Caki2 (cell line): Measurements from ENCODE around the gene SLAMF9. TPM values are rescaled to one million over a fixed set of nuclear protein-coding genes. Genes with fewer than 3 reads are reported as not detected.

ENCODE experiments used
- DNase-seq: peaks from one replicate; pipeline ENCODE4 v3.0.0-alpha.2; 2015; ENCODE audit warnings: low read depth
- in situ Hi-C: cut with HindIII; loops from 2 replicates; pipeline ENCODE4 v1.10.0; 2016; ENCODE audit warnings: low sequenced_read_pairs, low pct_unique_long_range_greater_than_20kb, mixed read lengths
- total RNA-seq: library from RNA; depleted of rRNA; stranded (reverse); fragments of >200 nt; shearing (Covaris generic); gene quantifications from 2 replicates; pipeline ENCODE4 v1.2.3, GENCODE V29; 2014; ENCODE audit warnings: low replicate concordance

The SLAMF9 gene
- total RNA-seq, 1 experiment from 2014 or later, result not detected

GRCh38 chr1:159952932-159953331 is 1.1 kb downstream of the SLAMF9 start:
- DNase-seq, result no peak
- in situ Hi-C loops, result no loop called here

- DNase-seq, result no peak
- in situ Hi-C loops, result no loop called here
These were observed 2.5 kb downstream of the SLAMF9 start for GRCh38 chr1:159951551-159951950.

- DNase-seq, result no peak
- in situ Hi-C loops, result no loop called here
These were observed 3.0 kb downstream of the SLAMF9 start for GRCh38 chr1:159951016-159951415.

GRCh38 chr1:159949981-159950381 is 4.1 kb downstream of the SLAMF9 start:
- no peak for DNase-seq
- in situ Hi-C loops, result no loop called here

GRCh38 chr1:159949123-159949522 is 4.9 kb downstream of the SLAMF9 start:
- in situ Hi-C loops, result no loop called here
- DNase-seq, result no peak

GRCh38 chr1:159947942-159948341 is 6.1 kb downstream of the SLAMF9 start:
- in situ Hi-C loops, result no loop called here
- DNase-seq, result no peak

GRCh38 chr1:159946242-159947187 is 7.5 kb downstream of the SLAMF9 start:
- in situ Hi-C loops, result no loop called here
- no peak for DNase-seq

GRCh38 chr1:159945483-159946241 is 8.4 kb downstream of the SLAMF9 start, which contains the start of gene IGSF9:
TSS of gene IGSF9 (minus strand) at chr1:159945613. CDS start at chr1:159943454, 2,159 bp downstream.
- DNase-seq, result no peak
- in situ Hi-C loops, result no loop called here

- no peak for DNase-seq
- in situ Hi-C loops, result no loop called here
These were observed 9.2 kb downstream of the SLAMF9 start for GRCh38 chr1:159944623-159945455.

- no peak for DNase-seq
- in situ Hi-C loops, result no loop called here
These were observed 10.0 kb downstream of the SLAMF9 start for GRCh38 chr1:159943908-159944622.

- DNase-seq, result no peak
- in situ Hi-C loops, result no loop called here
These were observed 10.8 kb downstream of the SLAMF9 start for GRCh38 chr1:159943278-159943640.

GRCh38 chr1:159942632-159943277 is 11.3 kb downstream of the SLAMF9 start:
- in situ Hi-C loops, result no loop called here
- DNase-seq, result no peak

GRCh38 chr1:159941591-159942560 is 12.2 kb downstream of the SLAMF9 start:
- DNase-seq, result no peak
- in situ Hi-C loops, result no loop called here

GRCh38 chr1:159941141-159941540 is 12.9 kb downstream of the SLAMF9 start:
- in situ Hi-C loops, result no loop called here

GRCh38 chr1:159940006-159940620 is 13.9 kb downstream of the SLAMF9 start:
- DNase-seq, result no peak
- in situ Hi-C loops, result no loop called here

More at GRCh38 chr1:159941141-159941540, 12.9 kb downstream of the SLAMF9 start:
- DNase-seq, result no peak

GRCh38 chr1:159939678-159940002 is 14.4 kb downstream of the SLAMF9 start:
- DNase-seq, result no peak
- in situ Hi-C loops, result no loop called here
